SK-N-SH (cell line): Measurements from ENCODE around the gene LARP4. TPM values are rescaled to one million over a fixed set of nuclear protein-coding genes. Genes with fewer than 3 reads are reported as not detected.

Experiments
- CTCF ChIA-PET: fragments of 300-600, 350-600 bp; formaldehyde crosslinking; extraction: SDS; loops from one replicate; lab custom pipeline; 2021; lab: Yijun Ruan, JAX
- POLR2A ChIA-PET: fragments of 350-600 bp; sonication (Branson Sonifier 250); formaldehyde crosslinking; extraction: SDS; loops from one replicate; lab custom pipeline; 2020; ENCODE audit warnings: antibody characterized with exemption, inconsistent platforms; lab: Yijun Ruan, JAX
- DNase-seq: peaks from one replicate; pipeline ENCODE4 v3.0.0; 2012
- H2AFZ ChIP-seq: fragments of 200-600 bp; sonication (generic); 2 replicates; pipeline ENCODE4 v1.8.1; 2016; ENCODE audit warnings: antibody characterized with exemption, mild to moderate bottlenecking, low read depth
- H3F3A ChIP-seq: fragments of 200-600 bp; sonication (generic); replicated peaks from 2 replicates; pipeline ENCODE3; 2016; ENCODE audit warnings: antibody characterized with exemption, mild to moderate bottlenecking; ENCODE audit not compliant: insufficient read depth
- H3K27ac ChIP-seq, 2 experiments: fragments of 200-500 bp in 1 of 2; fragments of 200-600 bp in 1 of 2; sonication (Bioruptor generic) in 1 of 2; sonication (generic), shearing (Covaris generic) in 1 of 2; 2 replicates each; pipeline versions ENCODE4 v1.5.1 to v1.6.1; 2014 to 2016; ENCODE audit warnings: low read depth in 2 of 2, inconsistent platforms in 1 of 2, low read length in 1 of 2, mild to moderate bottlenecking in 1 of 2, mixed read lengths in 1 of 2
- H3K27me3 ChIP-seq: fragments of 200-600 bp; sonication (generic), shearing (Covaris generic); 2 replicates; pipeline ENCODE4 v1.6.1; 2016; ENCODE audit warnings: mixed run types; ENCODE audit not compliant: insufficient read depth
- H3K36me3 ChIP-seq, 2 experiments: fragments of 200-500 bp in 1 of 2; fragments of 200-600 bp in 1 of 2; sonication (Bioruptor generic) in 1 of 2; sonication (generic) in 1 of 2; replicated peaks in 1 of 2; 2 replicates each; pipeline versions ENCODE3 to v1.5.1; 2014 to 2016; ENCODE audit warnings: low read length in 1 of 2, mild to moderate bottlenecking in 1 of 2; ENCODE audit not compliant: insufficient read depth in 2 of 2, control insufficient read depth in 1 of 2
- H3K4me1 ChIP-seq, 2 experiments: fragments of 200-500 bp in 1 of 2; fragments of 200-600 bp in 1 of 2; sonication (Bioruptor generic) in 1 of 2; sonication (generic), shearing (Covaris generic) in 1 of 2; 2 replicates each; pipeline versions ENCODE4 v1.5.1 to v1.6.1; 2014 to 2016; ENCODE audit warnings: low read depth in 1 of 2, low read length in 1 of 2, mixed run types in 1 of 2; ENCODE audit not compliant: insufficient read depth in 2 of 2, control insufficient read depth in 1 of 2
- H3K4me2 ChIP-seq: fragments of 200-600 bp; sonication (generic), shearing (Covaris generic); 2 replicates; pipeline ENCODE4 v1.6.1; 2017; ENCODE audit warnings: mixed run types
- H3K4me3 ChIP-seq, 2 experiments: fragments of 200-500 bp in 1 of 2; fragments of 200-600 bp in 1 of 2; sonication (Bioruptor generic) in 1 of 2; sonication (generic), shearing (Covaris generic) in 1 of 2; 2 replicates each; pipeline versions ENCODE4 v1.5.1 to v1.8.1; 2014 to 2016; ENCODE audit warnings: low read depth in 2 of 2, inconsistent platforms in 1 of 2, low read length in 1 of 2, mild to moderate bottlenecking in 1 of 2, mixed read lengths in 1 of 2, moderate library complexity in 1 of 2
- H3K79me2 ChIP-seq: fragments of 200-600 bp; sonication (generic); 2 replicates; pipeline ENCODE4 v1.8.1; 2017; ENCODE audit warnings: mild to moderate bottlenecking; ENCODE audit not compliant: insufficient read depth
- H3K9ac ChIP-seq: fragments of 200-600 bp; sonication (generic); 2 replicates; pipeline ENCODE4 v1.6.1; 2017; ENCODE audit warnings: mixed run types
- H3K9me2 ChIP-seq: fragments of 200-600 bp; sonication (generic); 2 replicates; pipeline ENCODE4 v1.6.1; 2017; ENCODE audit warnings: mixed run types
- H3K9me3 ChIP-seq: fragments of 200-600 bp; sonication (generic); 2 replicates; pipeline ENCODE4 v1.6.1; 2017; ENCODE audit warnings: mixed run types, mild to moderate bottlenecking, moderate library complexity
- H4K20me1 ChIP-seq: fragments of 200-600 bp; sonication (generic); 2 replicates; pipeline ENCODE4 v1.6.1; 2017; ENCODE audit warnings: mild to moderate bottlenecking, mixed run types; ENCODE audit not compliant: insufficient read depth
- CHD2 ChIP-seq: fragments of 150-350 bp; IDR thresholded peaks from 2 replicates; pipeline ENCODE4 v1.6.1; 2018; ENCODE audit warnings: low read length; ENCODE audit not compliant: partially characterized antibody
- ELF1 ChIP-seq: IDR thresholded peaks from 2 replicates; pipeline ENCODE4 v1.4.0; 2012
- EZH2phosphoT487 ChIP-seq: fragments of 200-600 bp; sonication (generic); IDR thresholded peaks from 2 replicates; pipeline ENCODE4 v1.6.1; 2017; ENCODE audit warnings: low read depth, mixed run types, mild to moderate bottlenecking, antibody characterized with exemption, moderate library complexity, borderline replicate concordance
- FOSL2 ChIP-seq: IDR thresholded peaks from 2 replicates; pipeline ENCODE4 v1.4.0; 2012; ENCODE audit warnings: low read depth, mild to moderate bottlenecking, moderate library complexity, borderline replicate concordance
- FOXJ3 ChIP-seq: sonication (generic); formaldehyde crosslinking; IDR thresholded peaks from 2 replicates; pipeline ENCODE4 v1.5.1; 2020; ENCODE audit warnings: mild to moderate bottlenecking, missing genetic modification reagents
- FOXM1 ChIP-seq: IDR thresholded peaks from 2 replicates; pipeline ENCODE4 v1.4.0; 2012; ENCODE audit warnings: low read depth, mild to moderate bottlenecking
- GABPA ChIP-seq: IDR thresholded peaks from 2 replicates; pipeline ENCODE4 v1.4.0; 2012; ENCODE audit warnings: low read depth, mild to moderate bottlenecking
- GATA2 ChIP-seq: sonication (generic); formaldehyde crosslinking; IDR thresholded peaks from 2 replicates; pipeline ENCODE4 v1.5.0; 2020; ENCODE audit warnings: mild to moderate bottlenecking, missing genetic modification reagents
- IRF3 ChIP-seq: fragments of 150-350 bp; IDR thresholded peaks from 2 replicates; pipeline ENCODE4 v1.6.1; 2016; ENCODE audit warnings: mild to moderate bottlenecking, low read depth, low read length
- MEF2A ChIP-seq: IDR thresholded peaks from 2 replicates; pipeline ENCODE4 v1.4.0; 2012; ENCODE audit warnings: low read depth, borderline replicate concordance
- MXI1 ChIP-seq: IDR thresholded peaks from 2 replicates; pipeline ENCODE4 v1.6.1; 2012; ENCODE audit warnings: mild to moderate bottlenecking, low read depth, low read length, improper control_type of control experiment
- PBX3 ChIP-seq: IDR thresholded peaks from 2 replicates; pipeline ENCODE4; 2012
- POLR2AphosphoS5 ChIP-seq: IDR thresholded peaks from 2 replicates; pipeline ENCODE4 v1.6.1; 2012; ENCODE audit warnings: low read depth, low read length
- RAD21 ChIP-seq: IDR thresholded peaks from 2 replicates; pipeline ENCODE4 v1.6.1; 2012; ENCODE audit warnings: mild to moderate bottlenecking, low read length
- RFX5 ChIP-seq: IDR thresholded peaks from 2 replicates; pipeline ENCODE4 v1.6.1; 2012; ENCODE audit warnings: mild to moderate bottlenecking, improper control_type of control experiment, low read length
- SIN3A ChIP-seq: IDR thresholded peaks from 2 replicates; pipeline ENCODE4 v1.6.1; 2012; ENCODE audit warnings: low read depth, mild to moderate bottlenecking, low read length, moderate library complexity, borderline replicate concordance
- SMC3 ChIP-seq: IDR thresholded peaks from 2 replicates; pipeline ENCODE4 v1.6.1; 2012; ENCODE audit warnings: low read depth, low read length, improper control_type of control experiment
- TAF1 ChIP-seq: IDR thresholded peaks from 2 replicates; pipeline ENCODE4 v1.6.1; 2012; ENCODE audit warnings: low read depth, mild to moderate bottlenecking, low read length, moderate library complexity, borderline replicate concordance
- USF1 ChIP-seq: IDR thresholded peaks from 2 replicates; pipeline ENCODE4 v1.4.0; 2012; ENCODE audit warnings: low read depth, borderline replicate concordance
- YY1 ChIP-seq: IDR thresholded peaks from 2 replicates; pipeline ENCODE4 v1.4.0; 2012; ENCODE audit warnings: low read depth, mild to moderate bottlenecking
- ZBTB33 ChIP-seq: IDR thresholded peaks from 2 replicates; pipeline ENCODE4 v1.4.0; 2012; ENCODE audit warnings: low read depth, borderline replicate concordance
- WGBS: methylation state at CpG from one replicate; pipeline ENCODE4 v1.1.6; 2017; ENCODE audit warnings: low lambda C conversion rate; 5-methylcytosine and 5-hydroxymethylcytosine counted together
- polyA plus RNA-seq, 3 experiments: library from polyadenylated mRNA; depleted of rRNA; stranded (reverse); fragments of >200 nt; gene quantifications; 2 replicates each; pipeline ENCODE4 v1.2.3, GENCODE V29; 2012
- TF ChIP-seq, protein P1 (sequence below): fragments of 200-600 bp; sonication (generic); IDR thresholded peaks from 2 replicates; pipeline ENCODE4 v1.6.1; 2017; ENCODE audit warnings: antibody characterized with exemption, mild to moderate bottlenecking, moderate library complexity
- TF ChIP-seq, protein P2 (sequence below): IDR thresholded peaks from 2 replicates; pipeline ENCODE4 v1.4.0; 2012; ENCODE audit warnings: low read depth

The LARP4 gene
- polyA plus RNA-seq, 1 of the 3 experiments (the other 2 are of a cell fraction), result 10.8 TPM

- TF ChIP-seq CHD2, result no peak
- TF ChIP-seq MXI1, result no peak
- no peak for TF ChIP-seq PBX3
- no peak for TF ChIP-seq EZH2phosphoT487
- no peak for TF ChIP-seq SIN3A
- TF ChIP-seq SMC3, result no peak
- TF ChIP-seq GATA2, result no peak
These were observed 52.1 kb downstream of the LARP4 start (continued) for GRCh38 chr12:50452795-50453194.

- no peaks in the 10 kb centered on the region for H3K4me1 ChIP-seq
- no peak overlapping the region for H2AFZ ChIP-seq
- ChIA-PET POLR2A (no interaction called here), CTCF (interaction anchor here (0.8 to 1.6 kb wide), 2 partner anchors 21 to 184 kb away, joined by 3 to 6 read pairs; no protein-coding TSS in a partner anchor)
- TF ChIP-seq FOSL2 (no peak), YY1 (no peak), FOXJ3 (CRISPR knock-in tag) (no peak), MEF2A (no peak), IRF3 (no peak), RFX5 (no peak), GABPA (no peak), POLR2AphosphoS5 (no peak), USF1 (no peak), ELF1 (no peak), SIN3A (no peak), PBX3 (no peak), FOXM1 (no peak), ZBTB33 (no peak), RAD21 (no peak), TAF1 (no peak), MXI1 (no peak)
- TF ChIP-seq, protein P1, sequence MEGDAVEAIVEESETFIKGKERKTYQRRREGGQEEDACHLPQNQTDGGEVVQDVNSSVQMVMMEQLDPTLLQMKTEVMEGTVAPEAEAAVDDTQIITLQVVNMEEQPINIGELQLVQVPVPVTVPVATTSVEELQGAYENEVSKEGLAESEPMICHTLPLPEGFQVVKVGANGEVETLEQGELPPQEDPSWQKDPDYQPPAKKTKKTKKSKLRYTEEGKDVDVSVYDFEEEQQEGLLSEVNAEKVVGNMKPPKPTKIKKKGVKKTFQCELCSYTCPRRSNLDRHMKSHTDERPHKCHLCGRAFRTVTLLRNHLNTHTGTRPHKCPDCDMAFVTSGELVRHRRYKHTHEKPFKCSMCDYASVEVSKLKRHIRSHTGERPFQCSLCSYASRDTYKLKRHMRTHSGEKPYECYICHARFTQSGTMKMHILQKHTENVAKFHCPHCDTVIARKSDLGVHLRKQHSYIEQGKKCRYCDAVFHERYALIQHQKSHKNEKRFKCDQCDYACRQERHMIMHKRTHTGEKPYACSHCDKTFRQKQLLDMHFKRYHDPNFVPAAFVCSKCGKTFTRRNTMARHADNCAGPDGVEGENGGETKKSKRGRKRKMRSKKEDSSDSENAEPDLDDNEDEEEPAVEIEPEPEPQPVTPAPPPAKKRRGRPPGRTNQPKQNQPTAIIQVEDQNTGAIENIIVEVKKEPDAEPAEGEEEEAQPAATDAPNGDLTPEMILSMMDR, result no peak
- TF ChIP-seq, protein P2, sequence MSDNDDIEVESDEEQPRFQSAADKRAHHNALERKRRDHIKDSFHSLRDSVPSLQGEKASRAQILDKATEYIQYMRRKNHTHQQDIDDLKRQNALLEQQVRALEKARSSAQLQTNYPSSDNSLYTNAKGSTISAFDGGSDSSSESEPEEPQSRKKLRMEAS, result no peak
- H3K27ac ChIP-seq, result no peak overlapping the region
- H4K20me1 ChIP-seq, result no peaks in the 10 kb centered on the region
- no peaks in the 10 kb centered on the region for H3K9me2 ChIP-seq
- WGBS, result 95% methylated on average over 5 of the region's 5 CpGs
- peaks cover 6% of the 10 kb centered on the region; the same call in 1 of the 2 replicates for H3K79me2 ChIP-seq
- H3F3A ChIP-seq, result peaks cover 7% of the 10 kb centered on the region
- no peak overlapping the region for H3K9ac ChIP-seq
- H3K9me3 ChIP-seq, result no peaks in the 10 kb centered on the region
- H3K27me3 ChIP-seq, result no peaks in the 10 kb centered on the region
- H3K36me3 ChIP-seq, result peaks cover 20 to 51% of the 10 kb centered on the region in 2 experiments
- no peak overlapping the region for H3K4me3 ChIP-seq
- DNase-seq, result no peak
- no peak overlapping the region for H3K4me2 ChIP-seq
These were observed 53.2 kb downstream of the LARP4 start for GRCh38 chr12:50453872-50454271.
